Kidney tubule cell (primary cell): Measurements from ENCODE around the gene B9D2.
"Not testable (repeated sequence)": the region's sequence is repeated elsewhere in the genome, so short reads cannot be mapped to it uniquely, and the experiment has no call there.

Source experiments
- DNase-seq: peaks from one replicate; pipeline ENCODE4 v3.0.0-alpha.2; 2018; ENCODE audit warnings: low spot score

The B9D2 gene

GRCh38 chr19:41354343-41354953 lies 9.5 kb downstream of the B9D2 start:
- DNase-seq, result no peak

DNA sequence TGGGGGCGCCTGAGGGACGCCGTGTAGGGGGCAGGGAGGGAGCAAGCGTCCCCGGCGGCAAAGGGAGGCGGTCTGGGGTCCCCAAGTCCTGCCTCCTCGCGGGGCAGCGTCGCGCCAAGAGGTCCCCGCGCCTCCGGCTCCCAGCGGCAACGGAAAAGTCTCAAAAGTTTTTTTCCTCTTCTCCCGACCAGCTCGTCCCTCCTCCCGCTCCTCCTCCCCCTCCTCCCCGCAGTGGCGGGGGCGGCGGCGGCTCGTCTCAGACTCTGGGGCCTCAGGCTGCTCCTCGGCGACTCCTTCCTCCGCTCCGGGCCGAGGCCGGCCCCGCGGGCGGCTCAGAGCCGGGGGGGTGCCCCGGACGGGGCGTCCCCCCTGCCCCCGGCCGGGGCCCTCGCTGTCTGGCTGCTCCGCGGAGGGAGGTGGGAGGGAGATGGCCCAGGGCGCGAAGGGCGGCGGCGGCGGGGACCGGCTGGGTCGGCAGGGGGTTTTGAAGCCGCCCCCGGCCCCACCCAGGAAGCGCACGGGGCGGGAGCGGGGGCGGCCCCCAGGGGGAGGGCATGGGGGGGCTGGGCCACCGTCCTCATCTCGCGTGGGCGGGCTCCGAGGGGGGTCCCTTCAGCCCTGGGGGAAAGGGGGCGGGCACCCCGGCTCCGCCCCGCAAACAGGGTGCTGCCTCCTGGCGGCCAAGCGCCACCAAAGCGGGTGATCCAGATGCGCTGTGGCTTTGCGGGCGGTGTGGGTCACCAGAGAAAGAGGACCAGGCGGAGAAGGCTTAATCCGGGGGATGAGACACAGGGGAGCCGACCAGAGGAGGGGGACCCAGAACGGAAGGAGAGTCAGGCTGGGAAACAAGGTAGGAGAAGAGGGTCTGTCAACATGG lies 10.2 kb downstream of the B9D2 start, which contains the start of gene TGFB1:
Gene TGFB1, minus strand, starts transcription at position 457 of the 877 bp plus-strand sequence. CDS start 878 bp downstream, outside the sequence.
- DNase-seq, result peak; percentile 90

DNA sequence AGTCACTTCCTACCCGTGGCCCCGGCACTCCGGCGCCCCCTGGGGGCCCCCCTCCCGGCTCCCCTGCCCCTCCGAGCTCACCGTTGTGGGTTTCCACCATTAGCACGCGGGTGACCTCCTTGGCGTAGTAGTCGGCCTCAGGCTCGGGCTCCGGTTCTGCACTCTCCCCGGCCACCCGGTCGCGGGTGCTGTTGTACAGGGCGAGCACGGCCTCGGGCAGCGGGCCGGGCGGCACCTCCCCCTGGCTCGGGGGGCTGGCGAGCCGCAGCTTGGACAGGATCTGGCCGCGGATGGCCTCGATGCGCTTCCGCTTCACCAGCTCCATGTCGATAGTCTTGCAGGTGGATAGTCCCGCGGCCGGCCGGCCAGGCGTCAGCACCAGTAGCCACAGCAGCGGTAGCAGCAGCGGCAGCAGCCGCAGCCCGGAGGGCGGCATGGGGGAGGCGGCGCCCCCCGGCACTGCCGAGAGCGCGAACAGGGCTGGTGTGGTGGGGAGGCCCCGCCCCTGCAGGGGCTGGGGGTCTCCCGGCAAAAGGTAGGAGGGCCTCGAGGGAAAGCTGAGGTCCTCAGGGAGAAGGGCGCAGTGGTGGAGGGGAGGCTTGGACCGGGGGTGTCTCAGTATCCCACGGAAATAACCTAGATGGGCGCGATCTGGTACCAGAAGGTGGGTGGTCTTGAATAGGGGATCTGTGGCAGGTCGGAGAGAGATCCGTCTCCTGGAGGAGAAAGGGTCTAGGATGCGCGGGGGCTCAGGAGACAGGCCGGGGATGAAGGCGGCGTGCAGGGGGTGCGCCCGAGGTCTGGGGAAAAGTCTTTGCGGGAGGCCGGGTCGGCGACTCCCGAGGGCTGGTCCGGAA lies 11.1 kb downstream of the B9D2 start:
- DNase-seq, result peak; percentile 65

GRCh38 chr19:41352279-41352608 lies 11.7 kb downstream of the B9D2 start:
- DNase-seq, result no peak

GRCh38 chr19:41351339-41352245 lies 12.4 kb downstream of the B9D2 start:
- DNase-seq, result peak; percentile 63

- no peak for DNase-seq
Observed at GRCh38 chr19:41350735-41351338, 13.1 kb downstream of the B9D2 start.

DNA sequence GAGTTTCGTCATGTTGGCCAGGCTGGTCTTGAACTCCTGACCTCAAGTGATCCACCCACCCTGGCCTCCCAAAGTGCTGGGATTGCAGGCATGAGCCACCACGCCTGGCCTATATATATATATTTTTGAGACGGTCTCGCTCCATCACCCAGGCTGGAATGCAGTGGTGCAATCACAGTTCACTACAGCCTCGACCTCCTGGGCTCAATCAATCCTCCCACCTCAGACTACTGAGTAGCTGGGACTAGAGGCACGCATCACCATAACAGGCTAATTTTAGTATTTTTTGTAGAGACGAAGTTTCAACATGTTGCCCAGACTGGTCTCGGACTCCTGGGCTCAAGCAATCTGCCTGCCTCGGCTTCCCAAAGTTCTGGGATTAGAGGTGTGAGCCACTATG lies 17.0 kb downstream of the B9D2 start:
- not testable (repeated sequence) for DNase-seq

- DNase-seq, result no peak
Observed at GRCh38 chr19:41344162-41344561, 19.8 kb downstream of the B9D2 start.

DNA sequence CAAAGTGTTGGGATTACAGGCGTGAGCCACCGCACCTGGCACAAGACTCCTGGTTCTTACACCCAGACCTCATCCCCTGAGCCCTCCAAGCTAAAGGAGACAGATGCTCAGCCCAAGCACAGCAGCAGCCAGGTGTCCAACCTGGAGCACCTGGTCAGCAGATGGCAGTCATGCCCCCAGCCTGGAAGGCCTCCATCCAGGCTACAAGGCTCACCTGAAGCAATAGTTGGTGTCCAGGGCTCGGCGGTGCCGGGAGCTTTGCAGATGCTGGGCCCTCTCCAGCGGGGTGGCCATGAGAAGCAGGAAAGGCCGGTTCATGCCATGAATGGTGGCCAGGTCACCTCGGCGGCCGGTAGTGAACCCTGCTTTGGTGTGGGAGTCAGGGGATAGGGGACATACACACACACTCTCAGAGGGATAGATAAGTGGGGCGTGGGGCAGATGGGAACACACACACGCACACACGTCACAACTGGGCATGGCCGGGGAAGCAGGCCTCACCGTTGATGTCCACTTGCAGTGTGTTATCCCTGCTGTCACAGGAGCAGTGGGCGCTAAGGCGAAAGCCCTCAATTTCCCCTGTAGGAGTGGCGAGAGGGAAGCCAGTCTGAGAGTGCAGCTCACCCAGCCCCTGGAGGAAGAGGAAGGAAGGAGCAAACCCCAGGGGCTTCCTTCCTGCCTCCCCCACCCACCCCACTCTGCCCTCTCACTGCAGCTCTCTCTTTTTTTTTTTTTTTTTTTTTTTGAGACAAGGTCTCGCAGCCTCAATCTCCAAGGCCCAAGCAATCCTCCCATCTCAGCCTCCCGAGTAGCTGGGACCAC lies 22.1 kb downstream of the B9D2 start:
- DNase-seq, result no peak

DNA sequence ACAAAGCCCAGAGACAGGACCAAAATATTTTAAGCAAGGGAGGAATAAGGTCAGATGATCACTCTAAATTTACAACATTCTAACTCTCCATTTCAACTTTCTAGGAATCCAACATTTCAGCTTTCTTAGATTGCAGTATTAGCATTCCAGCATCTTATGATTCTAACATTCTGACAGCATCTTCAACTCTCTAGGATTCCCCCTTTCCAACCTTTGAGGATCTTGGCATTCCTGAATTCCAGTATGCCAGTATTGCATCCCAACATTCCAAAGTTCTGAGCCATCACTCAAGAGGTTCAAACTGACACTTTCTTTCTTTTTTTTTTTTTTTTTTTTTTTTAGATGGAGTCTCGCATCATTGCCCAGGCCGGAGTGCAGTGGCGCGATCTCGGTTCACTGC lies 24.0 kb downstream of the B9D2 start:
- peak; percentile 91 for DNase-seq

DNA sequence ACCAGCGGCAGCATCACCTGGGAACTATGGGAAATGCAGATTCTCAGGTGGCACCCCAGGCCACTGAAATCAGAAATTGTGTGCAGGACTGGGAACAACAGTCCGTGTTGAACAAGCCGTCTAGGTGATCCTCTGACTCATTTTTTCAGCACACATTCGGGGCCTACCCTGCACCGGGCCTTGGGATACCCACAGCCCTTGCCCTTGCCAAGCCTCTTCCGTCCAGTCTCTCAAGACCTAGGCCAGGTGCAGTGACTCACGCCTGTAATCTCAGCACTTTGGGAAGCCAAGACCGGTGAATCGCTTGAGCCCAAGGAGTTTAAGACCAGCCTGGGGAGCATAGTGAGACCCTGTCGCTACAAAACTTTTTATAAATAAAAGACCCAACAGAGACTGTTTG lies 28.5 kb downstream of the B9D2 start:
- DNase-seq, result no peak

- no peak for DNase-seq
Observed at GRCh38 chr19:41334793-41335192, 29.2 kb downstream of the B9D2 start.

DNA sequence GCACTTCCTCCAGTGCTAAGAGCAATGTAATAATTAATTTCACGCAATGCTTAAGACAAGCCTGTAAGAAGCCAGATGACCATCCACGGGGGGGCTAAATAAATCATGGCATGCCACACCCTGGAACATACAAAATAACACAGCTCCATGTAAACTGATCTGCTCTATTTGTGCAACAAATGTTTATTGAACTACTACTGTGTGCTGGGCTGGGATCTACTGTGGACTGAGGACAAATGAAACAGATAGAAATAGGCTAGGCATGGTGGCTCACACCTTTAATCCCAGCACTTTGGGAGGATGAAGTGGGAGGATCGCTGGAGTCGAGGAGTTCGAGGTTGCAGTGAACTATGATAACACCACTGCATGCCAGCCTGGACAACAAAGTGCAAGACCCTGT lies 31.5 kb downstream of the B9D2 start:
- no peak for DNase-seq

- DNase-seq, result no peak
Observed at GRCh38 chr19:41332000-41332399, 31.9 kb downstream of the B9D2 start.

DNA sequence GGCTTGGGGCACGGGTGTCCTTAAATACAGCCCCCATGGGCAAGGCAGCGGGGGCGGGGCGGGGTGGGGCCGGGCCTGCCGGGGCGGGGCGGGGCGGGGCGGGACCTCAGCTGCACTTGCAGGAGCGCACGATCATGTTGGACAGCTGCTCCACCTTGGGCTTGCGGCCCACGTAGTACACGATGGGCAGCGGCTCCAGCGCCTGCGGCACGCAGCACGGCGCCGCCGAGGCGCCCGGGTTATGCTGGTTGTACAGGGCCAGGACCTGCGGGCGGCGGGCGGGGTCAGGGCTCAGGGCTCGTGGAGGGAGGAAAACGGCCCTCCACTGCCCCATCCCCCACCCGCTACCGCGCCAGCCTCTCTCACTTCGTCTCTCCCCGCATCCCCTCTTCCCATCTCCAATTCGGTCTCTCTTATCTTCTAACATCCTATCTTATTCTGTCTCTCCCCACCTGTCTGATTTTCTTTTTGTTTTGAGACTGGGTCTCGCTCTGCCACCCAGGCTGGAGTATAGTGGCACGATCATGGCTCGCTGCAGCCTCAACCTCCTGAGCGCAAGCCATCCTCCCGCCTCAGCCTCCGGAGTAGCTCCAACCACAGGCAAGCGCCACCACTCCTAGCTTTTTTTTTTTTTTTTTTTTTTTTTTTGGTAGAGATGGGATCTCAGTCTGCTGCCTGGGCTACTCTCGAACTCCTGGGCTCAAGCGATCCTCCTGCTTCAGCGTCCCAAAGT lies 32.8 kb downstream of the B9D2 start:
- DNase-seq, result no peak

- no peak for DNase-seq
Observed at GRCh38 chr19:41330481-41330880, 33.5 kb downstream of the B9D2 start.

DNA sequence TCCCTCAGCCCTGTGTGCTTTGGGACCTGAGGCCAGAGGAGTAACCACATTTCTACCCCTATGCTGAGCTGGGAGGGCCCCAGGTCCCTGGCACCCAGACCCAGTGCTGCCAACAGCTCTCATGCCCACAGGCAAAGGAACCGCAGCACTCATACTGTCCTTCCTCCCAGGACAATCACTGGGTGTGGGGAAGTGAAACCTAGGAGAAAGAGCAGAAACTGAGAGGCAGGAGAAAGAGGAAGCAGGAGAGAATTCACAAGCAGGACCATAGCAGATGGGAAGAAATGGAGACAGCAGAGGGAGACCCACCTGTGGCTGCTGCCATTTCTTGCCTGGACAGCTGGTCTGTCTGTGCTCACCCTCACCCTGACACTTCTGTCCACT lies 35.1 kb downstream of the B9D2 start:
- no peak for DNase-seq

- no peak for DNase-seq
Observed at GRCh38 chr19:41328157-41328841, 35.6 kb downstream of the B9D2 start.

DNA sequence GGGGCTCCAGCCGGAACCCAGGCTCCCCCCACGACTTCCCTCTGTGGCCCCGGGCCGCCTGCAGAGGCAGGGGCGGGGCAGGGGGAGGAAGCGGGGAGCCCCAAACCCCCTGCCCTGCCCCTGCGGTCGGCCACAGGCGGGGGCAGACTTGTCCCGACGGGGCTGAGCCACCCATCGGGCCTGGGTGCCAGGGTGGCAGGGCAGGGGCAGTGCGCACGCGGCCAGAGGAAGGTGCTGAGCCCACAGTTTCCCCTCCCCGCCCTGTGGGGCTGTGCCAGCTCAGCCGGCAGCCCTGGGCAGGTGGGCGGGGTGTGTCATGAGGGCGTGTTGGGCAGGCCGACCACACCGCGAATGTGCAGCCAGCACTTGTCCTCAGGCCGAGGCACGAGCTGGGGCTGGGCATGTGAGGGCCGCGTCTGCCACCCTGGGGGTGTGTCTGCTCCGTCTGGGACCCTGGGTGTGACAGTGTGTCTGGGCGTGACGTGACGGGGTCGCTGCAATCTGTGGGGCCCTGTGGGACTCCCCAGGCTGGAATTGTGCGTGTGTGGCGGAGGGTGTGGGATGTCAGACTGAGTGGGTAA lies 36.3 kb downstream of the B9D2 start:
- DNase-seq, result peak; percentile 86
